Endothelial cell of umbilical vein (primary cell): ENCODE data around the gene OR8B4. TPM values are rescaled to one million over a fixed set of nuclear protein-coding genes. Genes with fewer than 3 reads are reported as not detected.

ENCODE experiments used
- BruUV-seq: library from RNA; stranded (reverse); fragments of 400-500 nt; replicated peaks from 2 replicates; lab custom pipeline; 2021; lab: Mats Ljungman, UMichigan
- CTCF ChIA-PET: fragments of 300-600, 350-600 bp; sonication (Branson Sonifier 250); formaldehyde crosslinking; loops from one replicate; lab custom pipeline; 2021; ENCODE audit warnings: antibody characterized with exemption, inconsistent platforms; lab: Charles Lee
- POLR2A ChIA-PET: fragments of 300-600, 350-600 bp; sonication (Branson Sonifier 250); formaldehyde crosslinking; loops from one replicate; lab custom pipeline; 2021; ENCODE audit warnings: antibody characterized with exemption, inconsistent platforms; lab: Charles Lee
- DNase-seq: peaks from one replicate; pipeline ENCODE4 v3.0.0-alpha.2; 2011; ENCODE audit warnings: low read depth, low spot score
- FAIRE-seq: peaks from 2 replicates; lab custom pipeline; 2011; peaks lifted over from hg19 to GRCh38; lab: Jason Lieb, UNC
- H2AFZ ChIP-seq: 2 replicates; pipeline ENCODE4 v1.6.0; 2012; ENCODE audit warnings: low read depth, low read length, control low read depth, inconsistent platforms
- H3K27ac ChIP-seq: 2 replicates; pipeline ENCODE4 v1.5.1; 2011; ENCODE audit warnings: low read depth, mild to moderate bottlenecking, control low read depth, low read length, moderate library complexity; ENCODE audit not compliant: insufficient read depth
- H3K27me3 ChIP-seq, 2 experiments: 2 replicates each; pipeline versions ENCODE4 v1.6.0 to v1.6.1; 2011; ENCODE audit warnings: low read length in 2 of 2, mixed read lengths in 1 of 2; ENCODE audit not compliant: control insufficient read depth in 2 of 2, insufficient read depth in 2 of 2
- H3K36me3 ChIP-seq, 2 experiments: 2 replicates in 1 of 2; 3 replicates in 1 of 2; pipeline ENCODE4 v1.5.1; 2011; ENCODE audit warnings: low read length in 2 of 2, mild to moderate bottlenecking in 1 of 2, moderate library complexity in 1 of 2; ENCODE audit not compliant: control insufficient read depth in 2 of 2, insufficient read depth in 2 of 2; ENCODE audit errors: extremely low read depth in 1 of 2
- H3K4me1 ChIP-seq: 3 replicates; pipeline ENCODE4 v1.5.1; 2011; ENCODE audit warnings: mild to moderate bottlenecking, low read length; ENCODE audit not compliant: control insufficient read depth, insufficient read depth; ENCODE audit errors: extremely low read depth
- H3K4me2 ChIP-seq: 2 replicates; pipeline ENCODE4 v1.6.1; 2011; ENCODE audit warnings: low read length, control low read depth, mixed read lengths; ENCODE audit not compliant: insufficient read depth
- H3K4me3 ChIP-seq, 3 experiments: fragments of 200-600 bp in 1 of 3; sonication (generic), shearing (Covaris generic) in 1 of 3; replicated peaks in 1 of 3; 2 replicates each; pipeline ENCODE4 v1.5.1; 2011 to 2016; ENCODE audit warnings: control low read depth in 3 of 3, low read length in 3 of 3, mild to moderate bottlenecking in 2 of 3, inconsistent platforms in 1 of 3, low read depth in 1 of 3, moderate library complexity in 1 of 3; ENCODE audit not compliant: insufficient read depth in 1 of 3
- H3K79me2 ChIP-seq: 2 replicates; pipeline ENCODE4 v1.6.0; 2012; ENCODE audit warnings: low read length, inconsistent platforms; ENCODE audit not compliant: control insufficient read depth, insufficient read depth
- H3K9ac ChIP-seq: replicated peaks from 2 replicates; pipeline ENCODE3; 2011; ENCODE audit warnings: low read length, control low read depth; ENCODE audit not compliant: insufficient read depth; ENCODE audit errors: extremely low read depth
- H3K9me1 ChIP-seq: replicated peaks from 3 replicates; pipeline ENCODE4 v1.6.0; 2011; ENCODE audit warnings: mild to moderate bottlenecking, low read length; ENCODE audit not compliant: control insufficient read depth, insufficient read depth; ENCODE audit errors: extremely low read depth
- H3K9me3 ChIP-seq: replicated peaks from 2 replicates; pipeline ENCODE4 v1.5.1; 2012; ENCODE audit warnings: low read length, inconsistent platforms; ENCODE audit not compliant: control insufficient read depth, insufficient read depth
- H4K20me1 ChIP-seq: replicated peaks from 2 replicates; pipeline ENCODE3; 2011; ENCODE audit warnings: mild to moderate bottlenecking, low read length; ENCODE audit not compliant: control insufficient read depth, insufficient read depth; ENCODE audit errors: extremely low read depth
- CTCF ChIP-seq, 2 donors: IDR thresholded peaks; 1 replicate in 1 of 2; 2 replicates in 1 of 2; pipeline ENCODE4 v1.5.1; 2011; ENCODE audit warnings: low read length in 2 of 2, mild to moderate bottlenecking in 2 of 2, moderate library complexity in 2 of 2, control low read depth in 1 of 2, inconsistent platforms in 1 of 2, low read depth in 1 of 2; ENCODE audit not compliant: insufficient read depth in 1 of 2; ENCODE audit errors: extremely low read depth in 1 of 2
- EZH2 ChIP-seq: IDR thresholded peaks from 2 replicates; pipeline ENCODE4 v1.6.1; 2012; ENCODE audit warnings: borderline replicate concordance, low read depth, mild to moderate bottlenecking, moderate library complexity, low read length, inconsistent platforms; ENCODE audit not compliant: severe bottlenecking
- FOS ChIP-seq: IDR thresholded peaks from 2 replicates; pipeline ENCODE4 v1.6.1; 2011; ENCODE audit warnings: mild to moderate bottlenecking, low read length, moderate library complexity, borderline replicate concordance; ENCODE audit not compliant: insufficient read depth
- GATA2 ChIP-seq: IDR thresholded peaks from 2 replicates; pipeline ENCODE4 v1.7.0; 2011; ENCODE audit warnings: low read depth, mild to moderate bottlenecking, moderate library complexity, mixed read lengths, low read length; ENCODE audit not compliant: insufficient read length, insufficient read depth
- JUN ChIP-seq: IDR thresholded peaks from 2 replicates; pipeline ENCODE4 v1.6.1; 2011; ENCODE audit warnings: borderline replicate concordance, low read depth; ENCODE audit not compliant: insufficient read length, insufficient read depth
- MAX ChIP-seq: IDR thresholded peaks from 2 replicates; pipeline ENCODE4 v1.6.1; 2011; ENCODE audit not compliant: insufficient read depth, insufficient read length
- MYC ChIP-seq: IDR thresholded peaks from one replicate; pipeline ENCODE4 v1.6.1; 2011; ENCODE audit warnings: mild to moderate bottlenecking, low read depth, low read length
- POLR2A ChIP-seq: IDR thresholded peaks from 2 replicates; pipeline ENCODE4 v1.6.1; 2012; ENCODE audit warnings: low read depth, mild to moderate bottlenecking, control low read depth, low read length
- POLR2AphosphoS5 ChIP-seq: IDR thresholded peaks from 2 replicates; pipeline ENCODE4 v1.6.1; 2012; ENCODE audit warnings: low read depth, mild to moderate bottlenecking, control low read depth, low read length, moderate library complexity; ENCODE audit not compliant: insufficient read depth
- dilution Hi-C: fragments of 300-500 bp; cut with MboI; formaldehyde crosslinking; loops from one replicate; pipeline ENCODE4 v1.15.0; 2019; ENCODE audit warnings: low sequenced_read_pairs; ENCODE audit not compliant: extremely low pct_ligation_motif_present
- intact Hi-C: fragments of 100-400 bp; cut with micrococcal nuclease; formaldehyde crosslinking; loops from one replicate; pipeline ENCODE4 v1.10.0; 2022
- polyA plus RNA-seq, 4 experiments: library from polyadenylated mRNA; depleted of rRNA in 3 of 4; stranded (reverse) in 3 of 4; unstranded in 1 of 4; fragments of >200 nt; gene quantifications; 2 replicates each; pipeline versions ENCODE4 v1.2.1 to v1.2.3, GENCODE V29; 2011 to 2012; ENCODE audit warnings: missing spikeins in 1 of 4
- total RNA-seq: library from RNA; stranded (reverse); gene quantifications from 2 replicates; pipeline ENCODE4 v1.2.3, GENCODE V29; 2021

OR8B4 gene
- total and polyA plus RNA-seq, 2 donors (not counting 3 experiments of a cell fraction or from before 2014, with no cell fraction given), result not detected

GRCh38 chr11:124442442-124442841 is 17.8 kb upstream of the OR8B4 start:
- Histone ChIP-seq H3K9me3 (no peaks in the 10 kb centered on the region), H3K36me3 (no peaks in the 10 kb centered on the region), H4K20me1 (no peaks in the 10 kb centered on the region), H3K9me1 (no peaks in the 10 kb centered on the region), H3K4me3 (no peak overlapping the region), H3K4me1 (no peaks in the 10 kb centered on the region), H3K27ac (no peak overlapping the region), H3K27me3 (no peaks in the 10 kb centered on the region), H3K79me2 (no peaks in the 10 kb centered on the region), H2AFZ (no peak overlapping the region), H3K9ac (no peak overlapping the region), H3K4me2 (no peak overlapping the region)
- no peak for TF ChIP-seq GATA2
- TF ChIP-seq EZH2, result no peak
- TF ChIP-seq CTCF (IDR thresholded peaks at IDR 0.05; ENCODE audit: extremely low read depth in 1 of 2, insufficient read depth in 1 of 2, low read depth in 1 of 2, low read length in 2 of 2), result no peak
- no peak for TF ChIP-seq FOS
- no peak for TF ChIP-seq POLR2AphosphoS5
- no peak for TF ChIP-seq MAX
- no peak for TF ChIP-seq MYC
- TF ChIP-seq POLR2A, result no peak
- TF ChIP-seq JUN, result no peak
- no TSS peak for BruUV-seq
- dilution Hi-C loops (no loop called here), intact Hi-C loops (no loop called here)
- DNase-seq (no peak), FAIRE-seq (no peak)
- ChIA-PET POLR2A (no interaction called here), CTCF (interaction anchor here (2.6 kb wide), 1 partner anchor 143 kb away, joined by 9 read pairs; no protein-coding TSS in a partner anchor)
